Measurements from ENCODE around the gene PKP4.

PKP4 gene

DNA sequence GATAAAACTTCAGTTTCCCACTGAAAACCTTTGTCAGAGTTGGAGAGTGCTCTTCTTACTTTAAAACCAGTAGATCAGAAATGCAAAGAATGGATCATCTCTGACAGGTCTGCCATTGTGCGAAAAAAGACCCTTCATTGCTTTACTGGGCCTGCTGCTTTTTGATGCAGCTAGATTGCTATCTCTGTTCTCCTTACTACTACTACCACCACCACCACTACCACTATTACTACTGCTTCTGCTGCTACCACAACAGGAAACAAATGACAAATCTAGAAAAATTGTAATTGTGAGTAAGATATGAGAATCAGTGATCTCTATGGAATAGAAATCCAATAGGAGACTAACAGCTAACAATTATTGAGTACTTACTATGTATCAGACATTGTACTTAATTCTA, 85.8 kb downstream of the PKP4 start:
- no peak for TF ChIP-seq TAF1 (IDR thresholded peaks at IDR 0.05; ENCODE audit: borderline replicate concordance, insufficient read depth, low read length)
- TF ChIP-seq, protein P1, sequence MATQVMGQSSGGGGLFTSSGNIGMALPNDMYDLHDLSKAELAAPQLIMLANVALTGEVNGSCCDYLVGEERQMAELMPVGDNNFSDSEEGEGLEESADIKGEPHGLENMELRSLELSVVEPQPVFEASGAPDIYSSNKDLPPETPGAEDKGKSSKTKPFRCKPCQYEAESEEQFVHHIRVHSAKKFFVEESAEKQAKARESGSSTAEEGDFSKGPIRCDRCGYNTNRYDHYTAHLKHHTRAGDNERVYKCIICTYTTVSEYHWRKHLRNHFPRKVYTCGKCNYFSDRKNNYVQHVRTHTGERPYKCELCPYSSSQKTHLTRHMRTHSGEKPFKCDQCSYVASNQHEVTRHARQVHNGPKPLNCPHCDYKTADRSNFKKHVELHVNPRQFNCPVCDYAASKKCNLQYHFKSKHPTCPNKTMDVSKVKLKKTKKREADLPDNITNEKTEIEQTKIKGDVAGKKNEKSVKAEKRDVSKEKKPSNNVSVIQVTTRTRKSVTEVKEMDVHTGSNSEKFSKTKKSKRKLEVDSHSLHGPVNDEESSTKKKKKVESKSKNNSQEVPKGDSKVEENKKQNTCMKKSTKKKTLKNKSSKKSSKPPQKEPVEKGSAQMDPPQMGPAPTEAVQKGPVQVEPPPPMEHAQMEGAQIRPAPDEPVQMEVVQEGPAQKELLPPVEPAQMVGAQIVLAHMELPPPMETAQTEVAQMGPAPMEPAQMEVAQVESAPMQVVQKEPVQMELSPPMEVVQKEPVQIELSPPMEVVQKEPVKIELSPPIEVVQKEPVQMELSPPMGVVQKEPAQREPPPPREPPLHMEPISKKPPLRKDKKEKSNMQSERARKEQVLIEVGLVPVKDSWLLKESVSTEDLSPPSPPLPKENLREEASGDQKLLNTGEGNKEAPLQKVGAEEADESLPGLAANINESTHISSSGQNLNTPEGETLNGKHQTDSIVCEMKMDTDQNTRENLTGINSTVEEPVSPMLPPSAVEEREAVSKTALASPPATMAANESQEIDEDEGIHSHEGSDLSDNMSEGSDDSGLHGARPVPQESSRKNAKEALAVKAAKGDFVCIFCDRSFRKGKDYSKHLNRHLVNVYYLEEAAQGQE (IDR thresholded peaks at IDR 0.05; ENCODE audit: insufficient read depth in 1 of 2, low read depth in 2 of 2, low read length in 2 of 2), result no peak
- no peak for TF ChIP-seq SIN3A (IDR thresholded peaks at IDR 0.05; ENCODE audit: borderline replicate concordance, insufficient read depth, low read length)
- no peak for TF ChIP-seq FOXP2 (optimal IDR thresholded peaks at IDR 0.05; ENCODE audit: borderline replicate concordance, extremely low read depth, extremely low read length, insufficient read depth)
- no peak for TF ChIP-seq POLR2AphosphoS5 (IDR thresholded peaks at IDR 0.05; ENCODE audit: low read depth, low read length)

DNA sequence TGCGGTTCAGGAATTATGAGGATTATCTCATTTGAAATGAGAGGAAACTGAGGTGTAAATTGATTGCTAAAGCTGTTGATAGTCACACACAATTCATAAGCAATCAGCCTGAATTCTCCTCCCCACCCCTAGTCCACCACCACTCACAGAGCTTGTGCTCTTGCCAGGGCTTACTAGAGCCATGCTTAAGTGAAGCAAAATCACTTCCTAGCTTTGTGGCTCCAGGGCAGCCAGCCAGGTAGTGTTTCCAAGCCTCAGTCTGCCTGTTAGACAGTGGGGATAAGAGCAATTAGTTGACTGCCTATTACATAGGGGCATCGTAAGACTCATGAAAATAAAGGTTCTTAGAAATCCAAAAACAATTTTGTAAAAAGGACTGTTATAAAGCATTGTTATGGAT, 87.2 kb downstream of the PKP4 start:
- TF ChIP-seq POLR2AphosphoS5 (IDR thresholded peaks at IDR 0.05; ENCODE audit: low read depth, low read length) (no peak), TAF1 (IDR thresholded peaks at IDR 0.05; ENCODE audit: borderline replicate concordance, insufficient read depth, low read length) (no peak), FOXP2 (optimal IDR thresholded peaks at IDR 0.05; ENCODE audit: borderline replicate concordance, extremely low read depth, extremely low read length, insufficient read depth) (no peak), SIN3A (IDR thresholded peaks at IDR 0.05; ENCODE audit: borderline replicate concordance, insufficient read depth, low read length) (no peak)
- TF ChIP-seq, protein P1 (IDR thresholded peaks at IDR 0.05; ENCODE audit: insufficient read depth in 1 of 2, low read depth in 2 of 2, low read length in 2 of 2), result no peak

DNA sequence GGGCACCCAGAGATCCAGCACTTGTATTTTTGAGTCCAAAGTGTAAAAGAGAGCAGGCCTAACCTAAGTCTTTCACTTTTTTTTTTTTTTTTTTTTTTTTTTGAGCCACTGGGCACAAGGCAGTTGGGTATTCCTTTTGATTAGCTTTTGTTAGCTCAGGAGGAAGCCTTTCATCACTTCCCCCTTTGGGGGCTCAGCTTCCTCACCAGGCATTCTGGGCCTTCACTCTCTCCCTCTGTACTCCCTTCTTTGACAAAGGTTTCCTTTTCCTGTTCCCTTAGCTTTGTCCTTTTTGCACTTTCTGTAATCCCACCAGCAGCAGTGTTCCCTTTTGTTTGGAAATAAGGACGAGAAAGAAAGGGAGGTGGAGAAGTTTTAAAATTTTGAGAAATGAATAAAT, 88.2 kb downstream of the PKP4 start:
- TF ChIP-seq, protein P1 (IDR thresholded peaks at IDR 0.05; ENCODE audit: insufficient read depth in 1 of 2, low read depth in 2 of 2, low read length in 2 of 2), result no peak
- TF ChIP-seq SIN3A (IDR thresholded peaks at IDR 0.05; ENCODE audit: borderline replicate concordance, insufficient read depth, low read length) (no peak), POLR2AphosphoS5 (IDR thresholded peaks at IDR 0.05; ENCODE audit: low read depth, low read length) (no peak), FOXP2 (optimal IDR thresholded peaks at IDR 0.05; ENCODE audit: borderline replicate concordance, extremely low read depth, extremely low read length, insufficient read depth) (no peak), TAF1 (IDR thresholded peaks at IDR 0.05; ENCODE audit: borderline replicate concordance, insufficient read depth, low read length) (no peak)

DNA sequence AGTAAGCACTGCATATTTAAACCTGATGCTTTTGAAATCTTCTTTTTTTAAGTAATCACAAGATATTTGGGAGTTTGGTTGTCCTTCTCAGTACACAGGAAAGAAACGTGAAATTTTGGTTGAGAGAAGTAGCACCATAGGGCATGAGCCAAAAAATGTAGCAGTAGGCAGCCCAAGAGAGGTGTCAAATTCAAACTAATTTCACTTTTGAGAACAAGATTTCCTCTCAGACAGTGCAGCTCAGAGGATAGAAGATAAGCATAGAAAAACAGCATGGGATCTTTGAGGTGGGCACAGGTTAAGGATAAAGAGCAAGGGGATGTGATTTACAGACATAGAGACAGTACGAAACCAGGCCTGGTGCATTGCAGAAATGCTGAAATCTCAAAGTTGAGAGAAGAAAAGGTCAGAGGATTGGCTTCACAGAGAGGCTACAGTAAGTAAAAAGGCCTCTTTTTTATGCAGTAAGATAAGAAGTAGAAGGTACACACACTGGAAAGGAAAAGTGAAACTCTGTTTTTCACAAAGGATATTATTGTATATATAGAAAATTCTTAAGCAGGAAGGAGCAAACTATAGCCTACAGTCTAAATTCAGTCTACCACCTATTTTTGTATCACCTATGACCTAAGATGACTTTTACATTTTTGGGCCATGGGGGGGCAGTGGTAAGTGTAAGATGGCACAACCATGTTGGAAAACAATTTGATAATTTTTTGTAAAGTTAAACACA, 89.8 kb downstream of the PKP4 start:
- TF ChIP-seq POLR2AphosphoS5 (IDR thresholded peaks at IDR 0.05; ENCODE audit: low read depth, low read length) (no peak), TAF1 (IDR thresholded peaks at IDR 0.05; ENCODE audit: borderline replicate concordance, insufficient read depth, low read length) (no peak), SIN3A (IDR thresholded peaks at IDR 0.05; ENCODE audit: borderline replicate concordance, insufficient read depth, low read length) (no peak), FOXP2 (optimal IDR thresholded peaks at IDR 0.05; ENCODE audit: borderline replicate concordance, extremely low read depth, extremely low read length, insufficient read depth) (no peak)
- TF ChIP-seq, protein P1 (IDR thresholded peaks at IDR 0.05; ENCODE audit: insufficient read depth in 1 of 2, low read depth in 2 of 2, low read length in 2 of 2), result no peak
